GM18507 (cell line): ENCODE data around the gene GUCY2F.
A peak's percentile ranks its signal among the peaks of the same experiment; 100 is the strongest.

Source experiments
- DNase-seq: peaks from one replicate; pipeline ENCODE4 v3.0.0; 2011; ENCODE audit warnings: low read depth; ENCODE audit not compliant: insufficient read length; ENCODE audit errors: extremely low spot score
- FAIRE-seq: peaks from 2 replicates; lab custom pipeline; 2011; peaks lifted over from hg19 to GRCh38; lab: Jason Lieb, UNC

The GUCY2F gene

DNA sequence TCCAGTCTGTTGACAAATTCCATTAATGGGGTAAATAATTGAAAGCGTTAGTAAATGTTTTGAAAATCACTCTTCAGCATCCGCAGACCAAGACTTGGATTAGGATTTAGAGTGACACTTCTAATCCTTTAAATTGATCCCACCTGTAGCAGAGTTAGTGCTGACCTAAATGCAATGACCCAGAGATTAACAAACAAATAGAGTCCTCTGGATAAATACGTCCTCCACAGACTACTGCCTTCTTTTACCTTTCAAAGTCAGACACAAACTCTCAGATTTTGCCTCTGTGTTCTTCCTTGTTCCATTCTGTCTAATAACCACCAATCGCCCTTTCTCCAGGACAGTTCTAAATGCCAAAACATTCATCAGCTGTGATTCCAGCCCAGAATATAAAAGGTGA lies at the start of gene GUCY2F:
Gene GUCY2F (minus strand): TSS at position 101 of the 400 bp plus-strand sequence. CDS start 6,150 bp downstream, outside the sequence.
- FAIRE-seq (no peak), DNase-seq (no peak)

DNA sequence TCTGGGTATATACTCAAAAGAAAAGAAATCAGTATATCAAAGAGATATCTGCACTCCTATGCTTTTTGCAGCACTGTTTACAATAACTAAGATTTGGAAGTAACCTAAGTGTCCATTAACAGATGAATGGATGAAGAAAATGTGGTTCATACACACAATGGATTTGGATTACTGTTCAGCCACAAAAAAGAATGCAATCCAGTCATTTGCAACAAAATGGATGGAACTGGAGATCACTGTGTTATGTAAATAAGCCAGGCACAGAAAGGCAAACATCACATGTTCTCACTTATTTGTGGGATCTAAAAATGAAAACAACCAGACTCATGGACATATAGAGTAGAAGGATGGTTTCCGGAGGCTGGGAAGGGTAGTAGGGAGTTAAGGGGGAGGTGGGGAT lies 37.1 kb upstream of the GUCY2F start:
- no peak for DNase-seq
- FAIRE-seq = no peak

DNA sequence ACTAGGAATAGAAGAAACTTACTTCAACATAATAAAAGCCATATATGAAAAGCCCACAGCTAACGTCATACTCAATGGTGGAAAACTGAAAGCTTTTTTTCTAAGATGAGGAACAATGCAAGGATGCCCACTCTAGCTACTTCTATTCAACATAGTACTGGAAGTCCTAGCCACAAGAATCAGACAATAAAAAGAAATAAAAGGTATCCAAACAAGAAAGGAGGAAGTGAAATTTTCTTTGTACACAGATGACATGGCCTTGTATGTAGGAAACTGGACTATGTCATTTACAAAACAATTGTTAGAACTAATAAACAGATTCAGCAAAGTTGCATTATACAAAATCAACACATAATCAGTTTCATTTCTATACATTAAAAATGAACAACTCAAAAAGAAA lies 29.2 kb upstream of the GUCY2F start:
- FAIRE-seq = peak; percentile 9

DNA sequence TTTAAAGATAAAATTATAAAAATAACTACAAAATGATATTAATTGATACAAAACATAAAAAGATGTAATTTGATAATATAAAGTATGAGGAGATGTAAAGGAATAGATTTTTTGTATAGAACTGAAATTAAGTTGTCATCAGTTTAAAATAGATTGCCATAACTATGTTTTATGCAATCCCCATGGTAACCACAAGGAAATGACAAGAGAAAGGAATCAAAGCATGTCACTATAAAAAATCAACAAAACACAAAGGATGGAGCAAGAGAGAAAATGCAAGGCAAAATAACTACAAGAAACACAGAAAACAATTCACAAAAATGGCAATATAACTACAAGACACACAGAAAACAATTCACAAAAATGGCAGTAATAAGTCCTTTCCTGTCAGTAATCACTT lies 27.0 kb upstream of the GUCY2F start:
- no peak for FAIRE-seq
- DNase-seq = no peak

More for the DNA sequence above, 29.2 kb upstream of the GUCY2F start:
- DNase-seq = no peak

DNA sequence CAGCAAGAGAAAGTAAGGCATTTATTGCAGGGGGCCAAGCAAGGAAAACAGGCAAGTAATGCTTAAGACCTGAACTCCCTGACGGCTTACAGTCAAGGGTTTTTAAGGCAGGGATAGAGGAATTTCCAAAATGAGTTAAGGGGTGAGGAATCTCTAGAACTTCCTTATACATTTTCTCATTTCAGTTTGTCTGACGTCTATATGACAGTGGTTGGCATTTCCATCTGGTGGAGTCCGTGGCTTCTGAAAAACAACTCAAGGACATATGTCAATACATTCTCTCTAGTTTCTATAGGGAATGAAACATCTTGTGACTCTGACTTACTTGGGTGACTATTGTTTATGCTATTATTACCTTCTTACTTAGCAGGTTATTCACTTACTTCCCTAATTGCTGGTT lies 19.3 kb upstream of the GUCY2F start:
- DNase-seq = no peak
- no peak for FAIRE-seq

DNA sequence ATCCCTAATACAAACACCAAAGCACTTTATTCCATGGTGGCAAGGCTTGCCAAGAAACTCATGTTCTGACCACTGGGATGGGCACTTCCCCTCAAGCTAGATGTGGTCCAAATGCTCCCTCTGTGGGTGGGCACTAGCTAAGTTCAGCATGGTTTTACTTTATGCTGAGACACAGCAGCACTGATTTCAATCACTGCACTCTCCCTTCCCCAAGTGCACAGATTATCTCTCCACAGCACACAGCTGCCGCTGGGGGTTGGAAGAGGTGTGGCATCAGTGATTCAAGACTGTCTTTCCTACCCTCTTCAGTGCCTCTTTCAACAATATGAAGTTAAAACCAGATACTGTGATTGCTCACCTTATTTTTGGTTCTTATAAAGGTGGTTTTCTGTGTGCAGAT lies 16.5 kb upstream of the GUCY2F start:
- DNase-seq (no peak), FAIRE-seq (no peak)

DNA sequence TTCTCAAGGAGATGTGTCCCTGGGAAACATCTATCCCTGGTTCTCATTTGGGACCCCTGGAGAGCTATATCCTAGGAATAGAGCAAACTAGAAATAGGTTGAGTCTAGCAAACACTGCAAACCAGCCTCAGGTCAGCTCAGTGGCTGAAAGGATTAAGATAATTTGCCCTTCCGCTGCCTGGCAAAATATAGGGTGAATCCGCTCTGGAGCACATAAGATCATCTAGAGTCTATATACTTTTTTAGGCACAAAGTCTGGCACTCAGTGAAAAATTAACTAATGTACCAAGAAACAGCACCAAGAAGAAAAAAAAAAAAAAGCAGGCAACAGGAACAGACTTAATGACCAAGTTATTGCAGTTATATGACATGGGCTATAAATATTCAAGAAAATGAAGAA lies 7.3 kb upstream of the GUCY2F start:
- DNase-seq (no peak), FAIRE-seq (no peak)

DNA sequence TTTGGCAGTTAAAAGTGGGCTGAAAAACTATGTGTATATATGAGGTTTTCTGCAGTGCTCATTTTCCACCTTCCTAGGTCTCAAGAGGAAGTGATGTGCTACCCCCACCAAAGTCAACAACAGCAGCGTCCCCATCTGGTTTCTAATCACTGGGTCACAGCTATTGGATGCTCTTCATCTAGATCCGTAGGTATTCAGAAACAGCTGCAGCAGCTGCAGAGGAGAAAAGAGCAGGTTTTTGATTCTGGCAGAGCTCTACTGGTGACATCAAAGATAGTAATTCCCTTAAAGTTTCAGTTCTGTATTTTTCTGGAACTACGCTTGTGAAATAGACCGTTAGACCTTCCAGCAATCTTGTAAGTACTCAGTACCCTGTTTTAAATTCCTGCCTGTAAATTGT lies 5.8 kb upstream of the GUCY2F start:
- FAIRE-seq = peak; percentile 42

DNA sequence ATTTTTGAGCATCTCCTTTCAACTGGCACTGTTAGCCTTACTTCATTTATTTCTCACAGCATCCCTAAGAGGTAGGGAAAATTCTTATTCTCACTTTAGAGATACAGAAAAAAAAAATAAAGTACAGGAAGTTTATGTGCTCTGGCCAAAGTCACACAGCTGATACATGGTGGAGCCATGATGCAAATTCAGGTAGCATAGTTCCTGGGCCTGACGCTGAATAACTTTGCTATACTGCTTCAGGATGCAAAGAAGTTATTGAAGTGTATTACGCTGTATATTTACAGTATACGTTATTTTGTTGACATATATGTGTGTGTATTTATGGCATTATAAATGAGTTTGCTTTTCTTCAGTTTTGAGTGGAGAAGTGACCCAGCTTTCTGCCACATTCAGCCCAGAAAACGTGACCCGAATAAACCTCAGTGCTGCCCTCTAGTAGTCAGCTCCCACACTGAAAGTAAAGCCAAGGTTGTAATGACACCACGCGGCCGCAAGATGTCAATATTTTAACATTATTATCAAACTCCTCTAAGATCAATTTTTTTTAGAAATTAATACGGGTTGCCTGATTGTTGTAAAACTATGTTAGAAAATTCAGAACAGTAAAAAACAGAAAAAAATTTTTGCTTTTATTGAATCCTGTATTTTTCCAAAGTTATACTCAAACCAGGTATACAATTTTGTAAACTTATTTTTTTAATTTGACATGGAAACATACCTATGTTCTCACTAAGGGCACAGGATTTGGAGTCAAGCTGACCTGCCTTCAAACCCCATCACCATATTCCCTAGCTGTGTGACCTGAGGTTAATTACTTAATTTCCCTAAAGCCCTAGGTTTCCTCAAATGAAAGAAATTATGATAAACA lies 3.8 kb upstream of the GUCY2F start:
- FAIRE-seq = peak; percentile 92
- DNase-seq = no peak

More for the DNA sequence above, 5.8 kb upstream of the GUCY2F start:
- no peak for DNase-seq

DNA sequence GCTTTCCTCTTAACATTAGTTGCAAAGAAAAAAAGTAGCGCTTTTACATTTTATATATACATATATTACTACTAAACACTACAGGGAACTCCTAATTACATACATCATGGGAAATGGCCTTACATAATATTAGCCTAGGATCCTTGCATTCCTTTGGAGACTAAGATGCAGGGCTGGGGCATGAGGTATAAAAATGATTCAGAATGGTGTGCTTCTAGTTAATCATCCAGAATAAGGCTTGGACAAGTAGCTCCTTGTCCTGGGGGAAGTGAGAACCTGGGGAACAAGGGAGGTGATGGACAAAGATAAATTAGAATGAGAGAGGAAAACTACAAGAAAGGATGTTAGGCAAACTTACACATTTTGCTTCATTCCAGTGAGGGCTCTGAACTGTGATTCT lies 3.0 kb upstream of the GUCY2F start:
- DNase-seq = no peak
- FAIRE-seq = no peak

DNA sequence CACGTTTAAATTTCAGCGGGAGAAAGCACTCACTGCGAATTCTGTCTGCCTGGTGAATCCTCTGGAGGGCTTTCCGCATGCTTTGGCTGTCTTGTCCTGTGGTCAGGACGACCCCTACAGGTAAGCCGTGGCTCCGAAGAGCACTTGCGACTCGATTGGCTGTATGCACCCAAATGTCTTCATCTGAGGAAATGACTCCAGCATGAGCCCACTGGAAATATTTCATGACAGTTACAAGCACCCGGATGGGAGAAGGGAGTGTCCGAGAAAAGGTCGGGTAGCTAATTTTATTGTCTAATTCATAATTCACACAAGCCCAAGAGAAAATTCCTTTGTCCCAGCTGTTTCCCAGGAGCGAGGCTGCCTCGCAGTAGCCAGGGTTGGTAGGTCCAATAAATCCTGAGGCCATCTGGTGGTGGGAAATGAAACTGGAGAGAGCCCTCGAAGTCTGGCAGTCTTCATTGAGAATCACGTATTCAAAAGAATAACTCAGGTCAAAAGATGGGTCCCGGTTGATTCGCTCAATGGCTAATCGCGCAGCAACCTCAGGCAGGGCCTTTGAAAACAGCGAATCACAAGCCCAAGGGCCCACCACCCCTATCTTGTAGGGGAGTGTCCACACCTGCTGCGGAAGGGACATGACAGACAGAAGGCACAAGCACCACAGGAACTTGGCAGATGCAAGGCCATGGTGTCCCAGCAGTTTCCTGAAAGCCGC lies 6.6 kb downstream of the GUCY2F start:
- peak; percentile 56 for FAIRE-seq

DNA sequence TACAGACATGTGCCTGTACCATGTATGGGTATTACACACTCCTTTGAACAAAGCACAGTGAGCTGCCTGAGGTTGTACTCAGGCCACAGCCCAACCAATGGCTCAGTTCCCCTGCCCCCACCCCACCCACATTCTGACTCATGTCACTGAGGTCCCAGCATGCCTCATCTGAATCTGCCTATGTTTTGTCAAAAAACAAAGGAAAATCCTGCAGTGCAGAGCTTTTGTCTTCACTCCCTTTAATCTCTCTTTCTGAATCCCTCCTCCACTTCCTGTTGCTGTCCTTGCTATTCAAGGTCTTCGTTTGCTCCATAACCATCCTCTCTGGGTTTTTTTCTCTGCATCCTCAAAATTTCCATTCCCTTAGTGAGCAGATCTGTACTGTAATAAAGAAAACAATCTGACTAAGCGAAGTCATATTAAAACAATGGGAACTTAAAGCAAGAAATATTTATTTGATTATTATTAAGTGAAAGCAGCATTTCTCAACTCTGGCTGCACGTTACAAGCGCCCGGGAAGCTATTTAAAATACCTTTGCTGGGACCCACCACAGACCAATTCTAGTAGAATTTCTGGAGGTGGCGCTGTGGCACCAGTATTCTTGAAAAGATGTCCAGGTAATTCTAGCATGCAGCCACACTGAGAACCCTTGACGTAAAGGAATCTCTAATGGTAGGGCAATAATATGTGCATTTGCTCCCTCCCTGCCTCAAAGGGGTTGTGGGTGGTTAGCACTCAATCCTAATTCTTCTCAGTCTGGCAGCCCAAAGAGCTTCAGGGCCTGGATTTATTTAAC lies 8.7 kb downstream of the GUCY2F start:
- DNase-seq (no peak), FAIRE-seq (no peak)

More for the DNA sequence above, 6.6 kb downstream of the GUCY2F start:
- no peak for DNase-seq

DNA sequence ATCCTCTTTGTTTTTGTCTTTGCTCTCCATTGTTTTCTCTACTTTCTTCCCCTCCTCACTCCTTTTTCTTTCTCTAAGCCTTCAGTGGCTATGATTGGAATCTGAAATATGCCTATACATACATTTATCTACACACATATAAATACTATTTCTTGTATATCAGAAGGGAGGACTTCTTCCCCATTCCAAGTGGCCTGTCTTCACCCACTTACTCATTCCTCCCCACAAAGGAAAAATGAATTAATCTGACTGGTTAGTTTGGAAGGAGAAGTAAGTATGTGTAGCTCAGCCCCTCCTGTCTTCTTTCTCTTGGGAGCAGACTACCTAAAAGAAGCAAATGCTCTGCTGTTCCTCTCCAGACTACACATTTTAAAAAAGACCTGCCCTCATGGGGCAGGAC lies 17.7 kb downstream of the GUCY2F start:
- DNase-seq (no peak), FAIRE-seq (no peak)

DNA sequence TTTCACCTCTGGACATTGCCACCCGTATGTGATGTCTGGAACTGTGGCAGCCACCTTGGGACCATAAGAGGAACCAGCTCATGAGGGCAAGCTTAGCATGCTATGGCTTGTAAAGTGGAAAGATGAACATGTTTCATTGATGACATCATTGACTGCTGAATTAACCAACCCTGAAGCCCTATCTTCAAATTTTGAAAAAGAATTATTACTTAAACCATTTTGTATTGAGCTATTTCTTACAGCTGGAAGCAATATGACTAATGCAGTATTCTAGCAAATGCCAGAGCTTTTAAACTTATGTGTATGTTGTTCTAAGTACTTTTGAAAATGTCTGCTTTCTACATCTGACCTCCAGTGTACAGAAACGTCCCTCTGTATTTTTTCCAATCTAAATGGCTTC lies 18.1 kb downstream of the GUCY2F start:
- FAIRE-seq (no peak), DNase-seq (no peak)

DNA sequence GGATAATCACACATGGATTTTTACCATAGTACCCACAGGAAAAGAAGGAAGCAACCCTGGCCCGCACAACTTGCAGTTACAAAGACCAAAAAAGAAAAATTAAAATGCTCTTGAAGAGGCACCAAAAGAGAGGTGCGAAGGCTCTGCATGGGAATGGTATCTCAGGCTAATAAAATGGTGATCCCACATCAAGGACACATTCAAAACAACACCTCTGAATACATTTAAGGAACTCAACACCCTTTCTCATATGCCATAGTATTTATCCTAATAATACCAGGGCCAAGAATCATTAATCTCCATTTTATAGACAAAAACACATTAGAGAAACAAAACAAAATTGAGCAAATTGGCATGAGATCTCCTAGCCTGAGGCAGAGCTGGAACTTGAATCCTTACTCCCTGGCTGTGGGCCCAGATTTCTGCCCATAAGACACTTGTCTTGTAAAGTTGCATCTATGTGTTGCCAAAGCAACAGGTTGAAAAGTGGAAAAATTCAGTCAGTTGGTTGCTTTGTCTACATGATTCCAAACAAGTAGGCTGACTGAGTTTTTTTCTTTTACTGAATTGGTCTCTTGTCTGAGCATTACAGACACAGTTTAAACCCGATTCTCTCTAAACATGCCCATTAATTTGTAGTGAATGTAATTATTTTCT lies 33.5 kb downstream of the GUCY2F start:
- FAIRE-seq = no peak
- DNase-seq = no peak

DNA sequence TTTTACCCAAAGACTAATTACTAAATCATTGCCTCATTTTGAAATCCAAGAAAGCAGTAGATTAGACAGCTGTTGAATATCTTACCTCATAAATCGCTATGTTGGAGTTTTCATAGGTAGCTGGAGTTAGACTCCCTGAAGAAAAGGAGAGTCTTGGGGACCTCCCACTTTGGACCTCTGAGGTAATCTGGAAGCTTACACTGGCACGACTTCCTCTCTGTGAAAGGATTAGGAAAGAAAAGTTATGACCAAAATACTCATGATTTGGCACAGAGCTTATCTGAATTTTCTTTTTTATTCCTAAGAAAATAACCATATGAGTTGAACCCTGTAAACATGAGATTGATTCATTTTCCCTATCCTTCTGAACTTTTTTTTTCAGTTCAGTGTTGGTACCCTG lies 40.6 kb downstream of the GUCY2F start:
- no peak for DNase-seq
- FAIRE-seq = no peak

DNA sequence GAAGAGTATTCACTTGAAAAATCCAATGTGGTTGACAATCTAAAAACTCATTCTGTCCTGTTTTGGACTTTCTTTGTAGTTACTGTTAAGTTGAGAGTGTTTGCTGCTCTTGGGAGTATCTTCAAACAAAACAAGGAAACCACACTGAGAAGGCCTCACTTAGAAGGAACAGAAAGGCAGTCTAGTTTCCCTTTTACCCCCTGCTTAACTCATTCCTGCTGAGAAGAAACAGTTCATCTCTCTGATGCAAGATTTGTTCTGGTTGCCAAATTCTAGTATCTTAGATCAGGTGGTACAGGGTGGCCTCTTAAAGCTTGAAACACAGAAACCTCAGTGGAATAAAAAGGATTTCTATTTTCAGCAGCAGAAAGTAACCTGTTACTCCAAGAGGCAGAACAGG lies 41.4 kb downstream of the GUCY2F start:
- DNase-seq (no peak), FAIRE-seq (no peak)

DNA sequence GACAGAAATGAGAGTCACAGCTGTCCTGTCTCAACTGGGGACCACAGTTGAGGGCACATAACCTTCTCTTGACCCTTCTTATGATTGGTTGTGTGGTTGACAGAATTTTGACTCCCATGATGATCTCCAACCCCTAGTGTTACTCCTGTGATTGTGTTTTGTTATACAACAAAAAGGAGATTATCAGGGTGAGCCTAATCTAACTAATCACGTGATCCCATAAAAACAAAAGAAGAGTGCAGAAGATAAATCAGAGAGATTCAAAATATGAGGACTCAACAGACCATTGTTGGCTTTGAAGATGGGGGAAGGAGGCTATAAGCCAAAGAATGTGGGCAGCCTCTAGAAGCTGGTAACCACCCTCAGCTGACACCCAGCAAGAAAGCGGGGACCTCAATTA lies 72.7 kb downstream of the GUCY2F start:
- FAIRE-seq = no peak
- no peak for DNase-seq

DNA sequence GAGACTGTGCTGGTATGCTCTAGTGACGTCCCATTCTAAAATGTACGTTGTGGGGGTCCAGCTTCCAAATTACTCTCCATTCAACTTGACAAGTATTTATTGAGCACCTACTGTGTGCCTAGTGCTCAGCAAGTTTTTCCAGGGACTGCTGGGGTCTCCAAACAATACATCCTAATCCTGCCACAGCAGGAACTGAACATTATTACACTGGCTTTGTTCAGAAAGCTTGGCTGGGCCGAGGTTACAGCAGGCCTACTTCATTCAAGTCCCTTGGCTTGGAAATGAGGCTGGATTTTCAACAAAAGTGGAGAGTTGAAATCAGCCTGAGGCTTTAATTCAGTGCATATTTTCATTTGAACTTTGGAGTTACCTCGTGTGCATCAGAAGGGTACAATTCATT lies 78.0 kb downstream of the GUCY2F start:
- FAIRE-seq = no peak
- no peak for DNase-seq

DNA sequence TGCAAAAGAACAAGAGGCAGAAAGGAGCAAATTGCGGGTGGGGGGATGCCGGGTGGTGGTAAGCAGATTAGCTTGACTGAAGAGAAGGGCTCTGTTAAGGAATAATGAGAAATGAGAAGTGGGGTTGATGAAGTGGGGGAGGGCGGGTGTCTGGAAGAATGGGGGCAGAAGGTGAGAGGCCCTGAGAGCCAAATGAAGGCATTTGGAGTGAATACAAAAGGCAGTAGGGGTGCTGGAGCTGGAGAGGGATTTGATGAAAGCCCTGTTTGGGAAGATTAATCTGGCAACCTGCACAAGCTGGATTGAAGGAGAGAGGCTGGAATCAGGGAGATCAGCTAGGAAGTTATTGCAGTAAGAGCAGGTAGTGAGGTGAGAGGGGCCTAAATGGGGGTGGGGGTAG lies 82.1 kb downstream of the GUCY2F start:
- FAIRE-seq (no peak), DNase-seq (no peak)
